B cell (primary cell): ENCODE results near the gene APOBEC3H. TPM values are rescaled to one million over a fixed set of nuclear protein-coding genes. Genes with fewer than 3 reads are reported as not detected.

Source experiments
- ATAC-seq: fragments of 200-7000 bp; cut with Tn5 transposase; one replicate; pipeline ENCODE4 v1.10.0; 2021; ENCODE audit warnings: low read depth, mild to moderate bottlenecking, moderate number of reproducible peaks, moderate library complexity
- CTCF ChIA-PET: fragments of 350-600 bp; sonication (Branson Sonifier 250); formaldehyde crosslinking; loops from one replicate; lab custom pipeline; 2021; ENCODE audit warnings: antibody characterized with exemption, inconsistent platforms; lab: Charles Lee
- POLR2A ChIA-PET: fragments of 350-600 bp; sonication (Branson Sonifier 250); formaldehyde crosslinking; loops from one replicate; lab custom pipeline; 2021; ENCODE audit warnings: antibody characterized with exemption; lab: Charles Lee
- DNase-seq: peaks from one replicate; pipeline ENCODE4 v3.0.0; 2013
- H2AFZ ChIP-seq: 2 replicates; pipeline ENCODE4 v1.6.1; 2012; ENCODE audit warnings: mild to moderate bottlenecking, low read depth, low read length; ENCODE audit not compliant: insufficient read depth, poor library complexity, severe bottlenecking
- H3K27ac ChIP-seq, 2 donors: 1 replicate in 1 of 2; 2 replicates in 1 of 2; pipeline ENCODE4 v1.5.1; 2012 to 2013; ENCODE audit warnings: low read length in 2 of 2, mild to moderate bottlenecking in 2 of 2, moderate library complexity in 1 of 2
- H3K27me3 ChIP-seq, 4 experiments: fragments of 200-600 bp in 1 of 4; sonication (generic) in 1 of 4; replicated peaks in 1 of 4; 1 replicate in 2 of 4; 2 replicates in 2 of 4; pipeline versions ENCODE4 v1.6.1 to v1.7.0; 2013 to 2016; ENCODE audit warnings: low read length in 3 of 4, mild to moderate bottlenecking in 2 of 4, mixed read lengths in 1 of 4, moderate library complexity in 1 of 4; ENCODE audit not compliant: insufficient read depth in 4 of 4, control insufficient read depth in 3 of 4; ENCODE audit errors: control extremely low read depth in 1 of 4
- H3K36me3 ChIP-seq, 2 experiments: replicated peaks in 1 of 2; 1 replicate in 1 of 2; 2 replicates in 1 of 2; pipeline versions ENCODE4 v1.6.1 to v1.7.1; 2013; ENCODE audit warnings: low read length in 1 of 2; ENCODE audit not compliant: insufficient read depth in 2 of 2, control insufficient read depth in 1 of 2; ENCODE audit errors: control extremely low read depth in 1 of 2, extremely low read depth in 1 of 2
- H3K4me1 ChIP-seq, 2 donors: fragments of 200-600 bp in 1 of 2; sonication (generic) in 1 of 2; 1 replicate in 1 of 2; 2 replicates in 1 of 2; pipeline versions ENCODE4 v1.5.1 to v1.6.1; 2013 to 2017; ENCODE audit warnings: low read length in 2 of 2; ENCODE audit not compliant: control insufficient read depth in 2 of 2, insufficient read depth in 2 of 2
- H3K4me2 ChIP-seq: replicated peaks from 2 replicates; pipeline ENCODE3; 2012; ENCODE audit warnings: mild to moderate bottlenecking, low read depth, low read length; ENCODE audit not compliant: poor library complexity, severe bottlenecking
- H3K4me3 ChIP-seq, 5 experiments: fragments of 200-600 bp in 1 of 5; sonication (generic) in 1 of 5; 1 replicate in 3 of 5; 2 replicates in 2 of 5; pipeline versions ENCODE4 v1.5.1 to v1.7.0; 2011 to 2016; ENCODE audit warnings: low read length in 4 of 5, mild to moderate bottlenecking in 4 of 5, low read depth in 2 of 5, control low read depth in 1 of 5, moderate library complexity in 1 of 5; ENCODE audit not compliant: insufficient read depth in 1 of 5; ENCODE audit errors: control extremely low read depth in 1 of 5, extremely low read depth in 1 of 5
- H3K79me2 ChIP-seq: fragments of 200-600 bp; sonication (generic); one replicate; pipeline ENCODE4 v1.6.0; 2016; ENCODE audit warnings: low read length; ENCODE audit not compliant: control insufficient read depth, insufficient read depth
- H3K9ac ChIP-seq: fragments of 200-600 bp; sonication (generic); 2 replicates; pipeline ENCODE4 v1.6.1; 2017; ENCODE audit warnings: mild to moderate bottlenecking, low read length, moderate library complexity
- H3K9me3 ChIP-seq, 3 donors: one replicate each; pipeline versions ENCODE4 v1.6.1 to v1.7.1; 2013; ENCODE audit warnings: low read length in 2 of 3; ENCODE audit not compliant: control insufficient read depth in 2 of 3, insufficient read depth in 1 of 3; ENCODE audit errors: control extremely low read depth in 1 of 3
- H4K20me1 ChIP-seq: 2 replicates; pipeline ENCODE4 v1.6.0; 2012; ENCODE audit warnings: mild to moderate bottlenecking, low read length; ENCODE audit not compliant: insufficient read depth, control insufficient read depth, poor library complexity, severe bottlenecking
- H3K27ac Mint-ChIP-seq: one replicate; pipeline ENCODE4 v1.8.0; 2021; ENCODE audit warnings: mixed read lengths
- H3K27me3 Mint-ChIP-seq: one replicate; pipeline ENCODE4 v1.8.0; 2021; ENCODE audit warnings: mixed read lengths
- H3K4me1 Mint-ChIP-seq: one replicate; pipeline ENCODE4 v1.8.0; 2021; ENCODE audit warnings: mixed read lengths
- H3K4me3 Mint-ChIP-seq: one replicate; pipeline ENCODE4 v1.8.0; 2021; ENCODE audit warnings: mixed read lengths
- H3K9me3 Mint-ChIP-seq: one replicate; pipeline ENCODE4 v1.8.0; 2022; ENCODE audit warnings: mixed read lengths; ENCODE audit not compliant: insufficient read depth
- EZH2 ChIP-seq: IDR thresholded peaks from 2 replicates; pipeline ENCODE4 v1.6.1; 2012; ENCODE audit warnings: borderline replicate concordance, low read depth, mild to moderate bottlenecking, moderate library complexity, low read length; ENCODE audit not compliant: insufficient read depth, poor library complexity, severe bottlenecking
- WGBS: methylation state at CpG from one replicate; pipeline ENCODE4 v1.1.5; 2013; ENCODE audit warnings: missing lambda C conversion rate; ENCODE audit not compliant: insufficient coverage; 5-methylcytosine and 5-hydroxymethylcytosine counted together
- intact Hi-C: fragments of 100-400 bp; cut with micrococcal nuclease; formaldehyde crosslinking; loops from one replicate; pipeline ENCODE4 v1.10.0; 2022
- polyA plus RNA-seq: library from polyadenylated mRNA; depleted of rRNA; stranded (reverse); fragments of >200 nt; gene quantifications from 2 replicates; pipeline ENCODE4 v1.2.3, GENCODE V29; 2012
- total RNA-seq, 2 donors: library from RNA; stranded (reverse); fragments of 120-200 nt in 1 of 2; gene quantifications; 1 replicate in 1 of 2; 2 replicates in 1 of 2; pipeline versions ENCODE4 v1.2.3 to v1.2.4, GENCODE V29; 2013 to 2022
- TF ChIP-seq, protein P1 (sequence below): fragments of 200-600 bp; IDR thresholded peaks from one replicate; pipeline ENCODE4 v1.8.0; 2022; ENCODE audit warnings: antibody characterized with exemption, mild to moderate bottlenecking

APOBEC3H gene
- total and polyA plus RNA-seq, 2 donors (not counting 1 experiment from before 2014, with no cell fraction given) = 0.59 to 1.4 TPM

DNA sequence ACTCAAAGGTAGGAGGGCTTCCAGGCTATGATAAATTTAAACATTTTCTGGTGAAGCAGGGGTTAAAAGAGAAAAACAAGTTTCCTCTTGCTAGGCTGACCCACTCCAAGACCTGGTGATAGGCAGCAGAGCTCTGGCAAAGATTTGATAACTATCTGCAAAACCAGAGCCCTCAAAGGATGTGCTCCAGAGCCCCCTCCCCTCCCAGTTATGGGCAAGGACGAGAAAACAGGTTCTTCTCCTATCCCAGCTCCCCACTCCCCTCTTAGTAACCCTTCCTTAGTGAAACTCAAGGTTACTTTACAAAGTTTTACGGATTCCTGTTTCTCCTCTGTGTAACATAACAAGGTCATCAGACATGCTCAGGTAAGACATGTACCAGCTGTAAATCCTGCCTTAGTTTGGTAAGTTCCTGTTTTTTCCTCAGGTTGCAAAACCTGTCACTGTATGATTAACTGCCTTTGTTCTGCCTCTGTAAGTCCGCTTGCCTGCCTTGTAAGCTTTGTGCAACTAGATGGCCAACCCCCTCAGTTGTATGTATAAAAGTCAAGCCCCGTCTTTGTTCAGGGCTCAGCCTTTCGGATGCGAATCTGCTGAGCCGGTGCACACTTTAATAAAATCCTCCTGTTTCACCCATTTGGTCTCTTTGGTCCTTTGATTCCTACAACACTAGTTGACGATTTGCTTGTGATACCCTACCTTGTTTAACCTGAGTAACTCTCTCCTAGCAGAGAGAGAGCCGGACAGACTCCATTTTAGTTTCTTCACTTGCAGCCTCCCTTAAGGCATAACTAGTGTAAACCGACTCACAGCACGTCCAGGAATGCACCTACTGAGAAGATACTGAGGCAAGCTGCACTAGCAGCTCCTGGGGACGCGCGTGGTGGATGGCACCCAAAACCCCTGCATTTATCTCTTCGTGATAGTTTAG, 13.9 kb downstream of the APOBEC3H start:
- Histone ChIP-seq H3K9me3 (no peaks in the 10 kb centered on the region), H3K79me2 (no peaks in the 10 kb centered on the region), H3K4me3 (no peak overlapping the region), H3K9ac (no peak overlapping the region), H3K4me1 (peaks cover 29 to 34% of the 10 kb centered on the region in 2 donors), H4K20me1 (no peaks in the 10 kb centered on the region), H3K36me3 (no peaks in the 10 kb centered on the region), H3K27ac (peak overlapping the region; percentile 11 to 30), H2AFZ (no peak overlapping the region), H3K4me2 (peak overlapping the region; percentile 22), H3K27me3 (no peaks in the 10 kb centered on the region)
- peaks cover 39% of the 10 kb centered on the region for H3K4me1 Mint-ChIP-seq
- peak overlapping the region; percentile 39 for H3K27ac Mint-ChIP-seq
- H3K4me3 Mint-ChIP-seq = no peak overlapping the region
- 74% methylated on average over 13 of the region's 15 CpGs for WGBS
- no peaks in the 10 kb centered on the region for H3K27me3 Mint-ChIP-seq
- POLR2A ChIA-PET = interaction anchor here (0.6 to 1.3 kb wide), 4 partner anchors 12 to 308 kb away, joined by 4 to 5 read pairs (median 4); no protein-coding TSS in a partner anchor
- no peaks in the 10 kb centered on the region for H3K9me3 Mint-ChIP-seq
- ATAC-seq (peak; percentile 50), DNase-seq (peak; percentile 62)
- CTCF ChIA-PET = interaction anchor here (0.9 to 3.0 kb wide), 10 partner anchors 7 to 241 kb away, joined by 3 to 10 read pairs (median 4); partner anchors contain the start of gene APOBEC3H
- TF ChIP-seq EZH2 = no peak
- TF ChIP-seq, protein P1, sequence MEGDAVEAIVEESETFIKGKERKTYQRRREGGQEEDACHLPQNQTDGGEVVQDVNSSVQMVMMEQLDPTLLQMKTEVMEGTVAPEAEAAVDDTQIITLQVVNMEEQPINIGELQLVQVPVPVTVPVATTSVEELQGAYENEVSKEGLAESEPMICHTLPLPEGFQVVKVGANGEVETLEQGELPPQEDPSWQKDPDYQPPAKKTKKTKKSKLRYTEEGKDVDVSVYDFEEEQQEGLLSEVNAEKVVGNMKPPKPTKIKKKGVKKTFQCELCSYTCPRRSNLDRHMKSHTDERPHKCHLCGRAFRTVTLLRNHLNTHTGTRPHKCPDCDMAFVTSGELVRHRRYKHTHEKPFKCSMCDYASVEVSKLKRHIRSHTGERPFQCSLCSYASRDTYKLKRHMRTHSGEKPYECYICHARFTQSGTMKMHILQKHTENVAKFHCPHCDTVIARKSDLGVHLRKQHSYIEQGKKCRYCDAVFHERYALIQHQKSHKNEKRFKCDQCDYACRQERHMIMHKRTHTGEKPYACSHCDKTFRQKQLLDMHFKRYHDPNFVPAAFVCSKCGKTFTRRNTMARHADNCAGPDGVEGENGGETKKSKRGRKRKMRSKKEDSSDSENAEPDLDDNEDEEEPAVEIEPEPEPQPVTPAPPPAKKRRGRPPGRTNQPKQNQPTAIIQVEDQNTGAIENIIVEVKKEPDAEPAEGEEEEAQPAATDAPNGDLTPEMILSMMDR = no peak
- intact Hi-C loops = no loop called here
